ENCODE data around the gene ZMYM2. TPM values are rescaled to one million over a fixed set of nuclear protein-coding genes. Genes with fewer than 3 reads are reported as not detected.
A peak's percentile ranks its signal among the peaks of the same experiment; 100 is the strongest.

The ZMYM2 gene
- total RNA-seq, 1 experiment from 2014 or later: 91.1 TPM

DNA sequence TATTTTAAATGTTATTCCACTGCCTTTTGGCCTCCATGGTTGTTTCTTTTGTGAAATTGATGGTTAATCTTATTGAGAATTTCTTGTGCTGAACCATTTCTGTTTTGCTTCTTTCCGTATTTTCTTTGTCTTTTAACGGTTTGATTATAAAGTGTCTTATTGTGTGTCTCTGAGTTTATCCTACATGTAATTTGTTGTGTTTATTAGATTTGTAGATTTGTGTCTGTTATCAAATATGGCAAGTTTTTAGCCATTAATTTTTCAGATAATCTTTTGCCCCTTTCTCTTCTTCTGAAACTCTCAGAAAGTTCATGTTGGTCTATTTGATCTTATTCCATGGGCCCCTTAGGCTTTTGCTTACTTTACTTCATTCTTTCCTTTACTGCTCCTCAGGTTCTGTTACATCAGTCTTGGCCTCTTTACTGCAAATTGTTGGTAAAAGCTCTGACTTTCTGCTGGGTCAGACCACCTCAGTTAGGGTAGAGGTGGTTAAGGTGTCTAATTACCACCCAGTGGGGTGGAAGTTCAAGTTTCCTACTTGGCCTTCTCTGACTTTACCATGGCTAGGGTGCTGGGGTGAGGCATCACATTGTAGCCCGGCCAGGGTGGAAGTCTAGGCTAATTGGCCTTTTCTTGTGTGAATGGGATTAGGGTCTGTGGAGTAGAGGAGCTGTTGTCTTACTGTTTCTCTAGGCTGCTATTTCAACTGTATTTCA is 58.3 kb downstream of the ZMYM2 start:
- intact Hi-C loops (cut with micrococcal nuclease; ENCODE audit: unreplicated experiment): no loop called here
- peaks cover 42% of the 10 kb centered on the region for H3K9me3 Mint-ChIP-seq (ENCODE audit: unreplicated experiment)

DNA sequence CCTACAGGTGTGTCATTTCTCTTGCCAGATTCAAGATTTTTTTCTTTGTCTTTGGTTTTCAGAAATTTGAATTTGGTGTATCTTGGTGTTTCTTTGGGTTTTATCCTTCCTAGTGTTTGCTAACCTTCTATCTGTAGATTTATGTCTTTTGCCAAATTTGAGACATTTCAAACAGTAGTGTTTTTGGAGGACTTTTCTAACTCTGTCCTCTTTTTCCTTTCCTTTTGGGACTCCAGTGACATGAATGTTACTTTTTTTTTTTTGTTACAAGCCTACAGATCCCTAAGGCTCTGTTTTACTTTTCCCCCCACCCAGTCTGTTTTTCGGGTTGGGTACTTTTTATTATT is 58.8 kb downstream of the ZMYM2 start:
- TF ChIP-seq, protein P1, sequence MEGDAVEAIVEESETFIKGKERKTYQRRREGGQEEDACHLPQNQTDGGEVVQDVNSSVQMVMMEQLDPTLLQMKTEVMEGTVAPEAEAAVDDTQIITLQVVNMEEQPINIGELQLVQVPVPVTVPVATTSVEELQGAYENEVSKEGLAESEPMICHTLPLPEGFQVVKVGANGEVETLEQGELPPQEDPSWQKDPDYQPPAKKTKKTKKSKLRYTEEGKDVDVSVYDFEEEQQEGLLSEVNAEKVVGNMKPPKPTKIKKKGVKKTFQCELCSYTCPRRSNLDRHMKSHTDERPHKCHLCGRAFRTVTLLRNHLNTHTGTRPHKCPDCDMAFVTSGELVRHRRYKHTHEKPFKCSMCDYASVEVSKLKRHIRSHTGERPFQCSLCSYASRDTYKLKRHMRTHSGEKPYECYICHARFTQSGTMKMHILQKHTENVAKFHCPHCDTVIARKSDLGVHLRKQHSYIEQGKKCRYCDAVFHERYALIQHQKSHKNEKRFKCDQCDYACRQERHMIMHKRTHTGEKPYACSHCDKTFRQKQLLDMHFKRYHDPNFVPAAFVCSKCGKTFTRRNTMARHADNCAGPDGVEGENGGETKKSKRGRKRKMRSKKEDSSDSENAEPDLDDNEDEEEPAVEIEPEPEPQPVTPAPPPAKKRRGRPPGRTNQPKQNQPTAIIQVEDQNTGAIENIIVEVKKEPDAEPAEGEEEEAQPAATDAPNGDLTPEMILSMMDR (IDR thresholded peaks at IDR 0.05; ENCODE audit: insufficient read depth in 1 of 2, low read depth in 1 of 2, low read length in 1 of 2, severe bottlenecking in 1 of 2, unreplicated experiment in 1 of 2): no peak
- Mint-ChIP-seq H3K27ac (ENCODE audit: unreplicated experiment) (no peak overlapping the region), H3K4me1 (ENCODE audit: low read depth, unreplicated experiment) (peaks cover 15% of the 10 kb centered on the region), H3K4me3 (ENCODE audit: unreplicated experiment) (no peak overlapping the region), H3K27me3 (ENCODE audit: insufficient read depth, unreplicated experiment) (no peaks in the 10 kb centered on the region), H3K36me3 (ENCODE audit: insufficient read depth, unreplicated experiment) (peaks cover 73% of the 10 kb centered on the region), H3K9me3 (ENCODE audit: unreplicated experiment) (peaks cover 42% of the 10 kb centered on the region)
- Histone ChIP-seq H3K9me3 (peaks cover 16% of the 10 kb centered on the region), H3K4me3 (ENCODE audit: low read depth, low read length) (no peak overlapping the region), H3K27me3 (replicated peaks; ENCODE audit: control insufficient read depth, insufficient read depth, low read length) (no peaks in the 10 kb centered on the region), H3K4me1 (no peaks in the 10 kb centered on the region), H3K36me3 (ENCODE audit: control insufficient read depth, insufficient read depth, low read length) (no peaks in the 10 kb centered on the region; the same call in none of the 2 replicates)
- no peak for DNase-seq
- no TSS peak for BruUV-seq (replicated peaks)
- ChIA-PET CTCF (no interaction called here), POLR2A (no interaction called here)
- intact Hi-C loops (cut with micrococcal nuclease; ENCODE audit: unreplicated experiment): no loop called here

More for the DNA sequence above, 58.3 kb downstream of the ZMYM2 start:
- Mint-ChIP-seq H3K27me3 (ENCODE audit: insufficient read depth, unreplicated experiment) (no peaks in the 10 kb centered on the region), H3K36me3 (ENCODE audit: insufficient read depth, unreplicated experiment) (peaks cover 73% of the 10 kb centered on the region), H3K4me3 (ENCODE audit: unreplicated experiment) (no peak overlapping the region), H3K27ac (ENCODE audit: unreplicated experiment) (peak overlapping the region; percentile 4), H3K4me1 (ENCODE audit: low read depth, unreplicated experiment) (peaks cover 15% of the 10 kb centered on the region)
- POLR2A ChIA-PET: no interaction called here
- no peak for DNase-seq
- no peak overlapping the region for H3K4me3 ChIP-seq (ENCODE audit: low read depth, low read length)
- peaks cover 16% of the 10 kb centered on the region for H3K9me3 ChIP-seq
- no TSS peak for BruUV-seq (replicated peaks)
- H3K27me3 ChIP-seq (replicated peaks; ENCODE audit: control insufficient read depth, insufficient read depth, low read length): no peaks in the 10 kb centered on the region
- no peaks in the 10 kb centered on the region; the same call in none of the 2 replicates for H3K36me3 ChIP-seq (ENCODE audit: control insufficient read depth, insufficient read depth, low read length)
- TF ChIP-seq, protein P1 (IDR thresholded peaks at IDR 0.05; ENCODE audit: insufficient read depth in 1 of 2, low read depth in 1 of 2, low read length in 1 of 2, severe bottlenecking in 1 of 2, unreplicated experiment in 1 of 2): no peak
- CTCF ChIA-PET: no interaction called here
- H3K4me1 ChIP-seq: no peaks in the 10 kb centered on the region

DNA sequence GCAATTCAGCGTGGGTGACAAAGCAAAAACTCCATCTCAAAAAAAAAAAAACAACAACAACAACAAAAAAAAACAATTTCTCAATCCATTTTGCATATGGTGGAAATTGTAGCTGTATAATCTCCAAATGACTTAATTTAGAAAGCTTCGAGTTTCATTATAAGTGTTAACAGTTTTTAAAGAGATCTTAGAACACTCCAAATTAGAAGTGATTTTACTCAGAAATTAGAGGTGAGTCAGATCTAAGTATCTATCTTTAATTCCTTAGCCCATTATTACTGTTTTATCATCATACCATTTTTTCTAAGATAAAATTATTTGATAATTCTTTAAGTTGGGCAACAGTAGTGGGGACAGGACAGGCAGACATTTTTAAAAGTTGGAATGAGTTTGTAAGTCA is 60.5 kb downstream of the ZMYM2 start:
- DNase-seq: no peak

More for the DNA sequence above, 60.5 kb downstream of the ZMYM2 start:
- Histone ChIP-seq H3K4me1 (no peaks in the 10 kb centered on the region), H3K27me3 (replicated peaks; ENCODE audit: control insufficient read depth, insufficient read depth, low read length) (no peaks in the 10 kb centered on the region), H3K4me3 (ENCODE audit: low read depth, low read length) (no peak overlapping the region), H3K9me3 (peaks cover 10% of the 10 kb centered on the region; the same call in 1 of the 2 replicates), H3K36me3 (ENCODE audit: control insufficient read depth, insufficient read depth, low read length) (no peaks in the 10 kb centered on the region)
- H3K4me3 Mint-ChIP-seq (ENCODE audit: unreplicated experiment): no peak overlapping the region
- H3K9me3 Mint-ChIP-seq (ENCODE audit: unreplicated experiment): peaks cover 33% of the 10 kb centered on the region
- ChIA-PET POLR2A (interaction anchor here (0.6 kb wide), 1 partner anchor 265 kb away, joined by 4 read pairs; no protein-coding TSS in a partner anchor), CTCF (interaction anchor here (0.6 kb wide), 1 partner anchor 33 kb away, joined by 5 read pairs; no protein-coding TSS in a partner anchor)
- H3K4me1 Mint-ChIP-seq (ENCODE audit: low read depth, unreplicated experiment): peaks cover 15% of the 10 kb centered on the region
- no TSS peak for BruUV-seq (replicated peaks)
- TF ChIP-seq, protein P1 (IDR thresholded peaks at IDR 0.05; ENCODE audit: insufficient read depth in 1 of 2, low read depth in 1 of 2, low read length in 1 of 2, severe bottlenecking in 1 of 2, unreplicated experiment in 1 of 2): no peak
- intact Hi-C loops (cut with micrococcal nuclease; ENCODE audit: unreplicated experiment): no loop called here
- no peak overlapping the region for H3K27ac Mint-ChIP-seq (ENCODE audit: unreplicated experiment)
- H3K27me3 Mint-ChIP-seq (ENCODE audit: insufficient read depth, unreplicated experiment): no peaks in the 10 kb centered on the region
- peaks cover 62% of the 10 kb centered on the region for H3K36me3 Mint-ChIP-seq (ENCODE audit: insufficient read depth, unreplicated experiment)

Data from Caco-2 (cell line).